ENCODE results near the gene BPNT1. TPM values are rescaled to one million over a fixed set of nuclear protein-coding genes. Genes with fewer than 3 reads are reported as not detected.

The BPNT1 gene
- total and polyA plus RNA-seq, 2 of the 13 experiments (the other 11 are each of a cell fraction or from before 2014, with no cell fraction given): 35.2 to 43.9 TPM

DNA sequence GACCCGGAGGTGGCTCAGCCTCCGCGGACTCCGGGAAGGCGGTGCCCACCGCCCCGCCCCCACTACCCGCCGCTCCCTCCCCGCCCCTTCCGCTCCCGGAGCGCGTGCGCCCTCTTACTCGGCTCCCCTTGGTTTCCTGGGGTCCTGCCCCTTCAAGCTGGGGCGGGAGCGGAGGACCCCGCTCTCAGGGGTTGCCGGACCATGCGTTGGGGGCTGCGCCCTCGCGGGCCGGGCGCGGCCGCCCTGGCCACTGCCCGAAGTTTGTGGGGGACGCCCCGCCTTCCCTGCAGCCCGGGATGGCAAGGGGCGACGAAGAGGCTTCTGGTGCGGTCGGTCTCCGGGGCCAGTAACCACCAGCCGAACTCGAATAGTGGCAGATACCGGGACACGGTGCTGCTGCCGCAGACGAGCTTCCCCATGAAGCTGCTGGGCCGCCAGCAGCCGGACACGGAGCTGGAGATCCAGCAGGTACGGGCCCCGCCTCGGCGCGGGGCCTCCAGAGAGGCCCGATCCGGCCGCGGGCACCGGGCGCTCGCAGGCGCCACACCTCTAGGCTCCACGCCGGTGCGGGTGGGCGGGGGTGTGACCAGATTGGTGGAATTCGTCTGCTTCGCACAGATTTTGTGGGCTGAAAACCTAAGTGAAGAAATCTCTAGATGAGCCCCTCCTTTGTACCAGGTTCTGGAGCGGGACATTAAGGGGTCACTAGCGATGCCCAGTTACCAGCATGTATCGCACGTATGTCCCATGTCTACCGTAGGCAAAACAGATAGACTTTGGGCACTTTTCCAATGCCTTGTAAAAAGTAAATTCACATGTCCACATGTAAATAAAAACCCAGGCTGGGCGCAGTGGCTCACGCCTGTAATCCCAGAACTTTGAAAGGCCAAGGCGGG lies 4.7 kb upstream of the BPNT1 start, which contains the start of gene IARS2 (continued):
- TF ChIP-seq PCBP1 (IDR thresholded peaks at IDR 0.05; ENCODE audit: borderline replicate concordance, low read depth, low read length) (no peak), NFKB2 (CRISPR knock-in tag; IDR thresholded peaks at IDR 0.05; ENCODE audit: borderline replicate concordance) (peak; percentile 89; the same call in 1 of the 2 replicates), RAD51 (IDR thresholded peaks at IDR 0.05; ENCODE audit: borderline replicate concordance) (no peak), NR2F1 (CRISPR knock-in tag; IDR thresholded peaks at IDR 0.05) (no peak), ZFYVE20 (CRISPR knock-in tag; IDR thresholded peaks at IDR 0.05; ENCODE audit: borderline replicate concordance, low read depth) (peak; percentile 51; the same call in 1 of the 2 replicates), CAMTA2 (CRISPR knock-in tag; IDR thresholded peaks at IDR 0.05; ENCODE audit: borderline replicate concordance) (peak; percentile 36; the same call in 1 of the 2 replicates), NCOR1 (IDR thresholded peaks at IDR 0.05; ENCODE audit: borderline replicate concordance, low read length) (no peak), ZNF253 (CRISPR knock-in tag; IDR thresholded peaks at IDR 0.05; ENCODE audit: borderline replicate concordance) (no peak), TAF15 (IDR thresholded peaks at IDR 0.05; ENCODE audit: low read depth, low read length, poor library complexity, severe bottlenecking) (no peak)
- TF ChIP-seq, protein P1, sequence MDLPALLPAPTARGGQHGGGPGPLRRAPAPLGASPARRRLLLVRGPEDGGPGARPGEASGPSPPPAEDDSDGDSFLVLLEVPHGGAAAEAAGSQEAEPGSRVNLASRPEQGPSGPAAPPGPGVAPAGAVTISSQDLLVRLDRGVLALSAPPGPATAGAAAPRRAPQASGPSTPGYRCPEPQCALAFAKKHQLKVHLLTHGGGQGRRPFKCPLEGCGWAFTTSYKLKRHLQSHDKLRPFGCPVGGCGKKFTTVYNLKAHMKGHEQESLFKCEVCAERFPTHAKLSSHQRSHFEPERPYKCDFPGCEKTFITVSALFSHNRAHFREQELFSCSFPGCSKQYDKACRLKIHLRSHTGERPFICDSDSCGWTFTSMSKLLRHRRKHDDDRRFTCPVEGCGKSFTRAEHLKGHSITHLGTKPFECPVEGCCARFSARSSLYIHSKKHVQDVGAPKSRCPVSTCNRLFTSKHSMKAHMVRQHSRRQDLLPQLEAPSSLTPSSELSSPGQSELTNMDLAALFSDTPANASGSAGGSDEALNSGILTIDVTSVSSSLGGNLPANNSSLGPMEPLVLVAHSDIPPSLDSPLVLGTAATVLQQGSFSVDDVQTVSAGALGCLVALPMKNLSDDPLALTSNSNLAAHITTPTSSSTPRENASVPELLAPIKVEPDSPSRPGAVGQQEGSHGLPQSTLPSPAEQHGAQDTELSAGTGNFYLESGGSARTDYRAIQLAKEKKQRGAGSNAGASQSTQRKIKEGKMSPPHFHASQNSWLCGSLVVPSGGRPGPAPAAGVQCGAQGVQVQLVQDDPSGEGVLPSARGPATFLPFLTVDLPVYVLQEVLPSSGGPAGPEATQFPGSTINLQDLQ (CRISPR knock-in tag; IDR thresholded peaks at IDR 0.05): no peak
- TF ChIP-seq, protein P2, sequence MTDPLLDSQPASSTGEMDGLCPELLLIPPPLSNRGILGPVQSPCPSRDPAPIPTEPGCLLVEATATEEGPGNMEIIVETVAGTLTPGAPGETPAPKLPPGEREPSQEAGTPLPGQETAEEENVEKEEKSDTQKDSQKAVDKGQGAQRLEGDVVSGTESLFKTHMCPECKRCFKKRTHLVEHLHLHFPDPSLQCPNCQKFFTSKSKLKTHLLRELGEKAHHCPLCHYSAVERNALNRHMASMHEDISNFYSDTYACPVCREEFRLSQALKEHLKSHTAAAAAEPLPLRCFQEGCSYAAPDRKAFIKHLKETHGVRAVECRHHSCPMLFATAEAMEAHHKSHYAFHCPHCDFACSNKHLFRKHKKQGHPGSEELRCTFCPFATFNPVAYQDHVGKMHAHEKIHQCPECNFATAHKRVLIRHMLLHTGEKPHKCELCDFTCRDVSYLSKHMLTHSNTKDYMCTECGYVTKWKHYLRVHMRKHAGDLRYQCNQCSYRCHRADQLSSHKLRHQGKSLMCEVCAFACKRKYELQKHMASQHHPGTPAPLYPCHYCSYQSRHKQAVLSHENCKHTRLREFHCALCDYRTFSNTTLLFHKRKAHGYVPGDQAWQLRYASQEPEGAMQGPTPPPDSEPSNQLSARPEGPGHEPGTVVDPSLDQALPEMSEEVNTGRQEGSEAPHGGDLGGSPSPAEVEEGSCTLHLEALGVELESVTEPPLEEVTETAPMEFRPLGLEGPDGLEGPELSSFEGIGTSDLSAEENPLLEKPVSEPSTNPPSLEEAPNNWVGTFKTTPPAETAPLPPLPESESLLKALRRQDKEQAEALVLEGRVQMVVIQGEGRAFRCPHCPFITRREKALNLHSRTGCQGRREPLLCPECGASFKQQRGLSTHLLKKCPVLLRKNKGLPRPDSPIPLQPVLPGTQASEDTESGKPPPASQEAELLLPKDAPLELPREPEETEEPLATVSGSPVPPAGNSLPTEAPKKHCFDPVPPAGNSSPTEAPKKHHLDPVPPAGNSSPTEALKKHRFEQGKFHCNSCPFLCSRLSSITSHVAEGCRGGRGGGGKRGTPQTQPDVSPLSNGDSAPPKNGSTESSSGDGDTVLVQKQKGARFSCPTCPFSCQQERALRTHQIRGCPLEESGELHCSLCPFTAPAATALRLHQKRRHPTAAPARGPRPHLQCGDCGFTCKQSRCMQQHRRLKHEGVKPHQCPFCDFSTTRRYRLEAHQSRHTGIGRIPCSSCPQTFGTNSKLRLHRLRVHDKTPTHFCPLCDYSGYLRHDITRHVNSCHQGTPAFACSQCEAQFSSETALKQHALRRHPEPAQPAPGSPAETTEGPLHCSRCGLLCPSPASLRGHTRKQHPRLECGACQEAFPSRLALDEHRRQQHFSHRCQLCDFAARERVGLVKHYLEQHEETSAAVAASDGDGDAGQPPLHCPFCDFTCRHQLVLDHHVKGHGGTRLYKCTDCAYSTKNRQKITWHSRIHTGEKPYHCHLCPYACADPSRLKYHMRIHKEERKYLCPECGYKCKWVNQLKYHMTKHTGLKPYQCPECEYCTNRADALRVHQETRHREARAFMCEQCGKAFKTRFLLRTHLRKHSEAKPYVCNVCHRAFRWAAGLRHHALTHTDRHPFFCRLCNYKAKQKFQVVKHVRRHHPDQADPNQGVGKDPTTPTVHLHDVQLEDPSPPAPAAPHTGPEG (CRISPR knock-in tag; IDR thresholded peaks at IDR 0.05): peak; percentile 63; the same call in 1 of the 2 replicates
- TF ChIP-seq, protein P3, sequence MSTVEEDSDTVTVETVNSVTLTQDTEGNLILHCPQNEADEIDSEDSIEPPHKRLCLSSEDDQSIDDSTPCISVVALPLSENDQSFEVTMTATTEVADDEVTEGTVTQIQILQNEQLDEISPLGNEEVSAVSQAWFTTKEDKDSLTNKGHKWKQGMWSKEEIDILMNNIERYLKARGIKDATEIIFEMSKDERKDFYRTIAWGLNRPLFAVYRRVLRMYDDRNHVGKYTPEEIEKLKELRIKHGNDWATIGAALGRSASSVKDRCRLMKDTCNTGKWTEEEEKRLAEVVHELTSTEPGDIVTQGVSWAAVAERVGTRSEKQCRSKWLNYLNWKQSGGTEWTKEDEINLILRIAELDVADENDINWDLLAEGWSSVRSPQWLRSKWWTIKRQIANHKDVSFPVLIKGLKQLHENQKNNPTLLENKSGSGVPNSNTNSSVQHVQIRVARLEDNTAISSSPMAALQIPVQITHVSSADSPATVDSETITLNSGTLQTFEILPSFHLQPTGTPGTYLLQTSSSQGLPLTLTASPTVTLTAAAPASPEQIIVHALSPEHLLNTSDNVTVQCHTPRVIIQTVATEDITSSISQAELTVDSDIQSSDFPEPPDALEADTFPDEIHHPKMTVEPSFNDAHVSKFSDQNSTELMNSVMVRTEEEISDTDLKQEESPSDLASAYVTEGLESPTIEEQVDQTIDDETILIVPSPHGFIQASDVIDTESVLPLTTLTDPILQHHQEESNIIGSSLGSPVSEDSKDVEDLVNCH (CRISPR knock-in tag; IDR thresholded peaks at IDR 0.05): no peak

All from HepG2 (cell line).